GM19099 (cell line): ENCODE measurements around the gene CD300LF.

ENCODE experiments used
- POLR2A ChIP-seq: IDR thresholded peaks from 3 replicates; pipeline ENCODE4 v1.6.1; 2011; ENCODE audit warnings: low read depth; ENCODE audit not compliant: insufficient read length; ENCODE audit errors: extremely low read depth

The CD300LF gene

GRCh38 chr17:74712756-74713155, at the start of gene CD300LF:
Gene CD300LF (minus strand): TSS chr17:74712923. CDS start chr17:74712866, 57 bp downstream.
- TF ChIP-seq POLR2A, result no peak

DNA sequence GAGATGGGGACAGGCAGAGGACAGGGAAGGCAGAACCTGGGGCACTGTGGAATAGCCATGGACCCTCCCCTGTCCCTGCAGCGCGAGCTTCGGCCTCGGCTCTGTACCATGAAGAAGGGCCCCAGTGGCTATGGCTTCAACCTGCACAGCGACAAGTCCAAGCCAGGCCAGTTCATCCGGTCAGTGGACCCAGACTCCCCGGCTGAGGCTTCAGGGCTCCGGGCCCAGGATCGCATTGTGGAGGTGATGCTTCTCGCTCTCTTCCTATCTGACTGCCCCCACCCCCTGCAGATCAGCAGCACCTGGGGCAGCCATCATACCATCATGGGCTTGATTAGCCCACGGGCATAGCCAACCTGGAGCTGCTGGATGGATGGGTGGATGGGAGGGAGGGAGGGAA, 49.2 kb upstream of the CD300LF start:
- TF ChIP-seq POLR2A, result no peak

DNA sequence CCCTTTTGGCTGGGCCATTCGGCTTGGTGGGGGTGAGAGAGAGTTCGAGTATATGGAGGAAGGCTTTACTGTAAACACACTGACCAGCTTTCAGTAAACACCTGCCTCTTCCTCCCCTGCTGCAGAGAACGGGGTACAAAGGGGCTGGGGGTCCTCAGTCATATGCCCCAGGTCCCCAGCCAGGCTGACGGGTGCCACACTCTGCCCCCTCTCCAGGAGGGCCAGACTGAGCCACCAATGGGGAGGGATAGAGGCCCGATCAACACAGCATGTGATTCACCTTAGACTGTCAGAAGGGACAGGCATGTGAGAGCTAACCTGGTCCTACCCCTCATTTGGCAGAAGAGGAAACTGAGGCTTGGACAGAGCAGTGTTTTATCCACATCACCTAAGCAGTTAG, 48.7 kb upstream of the CD300LF start:
- TF ChIP-seq POLR2A, result no peak

GRCh38 chr17:74760404-74761105, 47.8 kb upstream of the CD300LF start:
- TF ChIP-seq POLR2A, result no peak

GRCh38 chr17:74759941-74760340, 47.2 kb upstream of the CD300LF start:
- no peak for TF ChIP-seq POLR2A

DNA sequence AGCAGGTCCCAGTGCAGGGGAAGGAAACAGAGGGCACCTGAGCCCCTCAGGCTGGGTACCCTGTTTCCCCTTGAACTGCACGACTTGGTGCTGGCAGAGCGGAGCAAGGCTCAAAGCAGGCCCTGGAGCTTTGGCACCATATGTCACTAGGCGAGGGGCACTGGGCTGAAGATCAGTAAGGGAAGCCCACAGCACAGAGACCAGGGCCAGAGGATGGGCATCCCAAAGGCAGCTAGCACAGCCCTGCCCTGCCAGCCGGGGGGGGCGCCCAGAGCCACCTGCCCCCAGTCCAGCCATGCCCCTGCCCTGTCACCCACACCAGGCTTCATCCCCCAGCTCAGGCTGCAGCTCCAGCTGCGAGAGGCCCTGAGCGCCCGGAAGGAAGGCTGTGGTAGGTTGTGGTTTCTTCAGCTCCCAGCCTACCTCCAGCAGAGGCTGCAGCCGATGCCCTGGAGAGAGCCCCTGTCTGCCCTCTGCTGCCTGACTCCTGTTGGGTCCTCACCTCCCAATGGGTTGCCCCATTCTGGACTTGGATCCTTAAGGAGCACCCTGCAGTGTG, 46.6 kb upstream of the CD300LF start:
- TF ChIP-seq POLR2A, result no peak

DNA sequence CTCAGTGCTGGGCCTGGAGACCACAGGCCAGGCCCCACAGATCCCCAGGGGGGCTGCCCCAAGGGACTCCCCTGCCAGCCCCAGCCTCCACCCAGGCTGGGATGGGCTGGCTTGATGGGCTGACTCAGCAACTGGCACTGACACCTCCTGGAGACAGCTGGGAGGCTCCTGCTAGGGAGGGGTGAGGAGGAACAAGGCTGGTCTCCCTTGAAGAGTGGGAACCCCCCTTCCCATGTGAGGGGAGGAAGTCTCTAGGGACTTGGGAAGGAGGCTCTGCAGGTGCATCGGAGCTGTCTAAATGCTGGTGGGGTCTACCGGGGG, 46.1 kb upstream of the CD300LF start:
- no peak for TF ChIP-seq POLR2A

DNA sequence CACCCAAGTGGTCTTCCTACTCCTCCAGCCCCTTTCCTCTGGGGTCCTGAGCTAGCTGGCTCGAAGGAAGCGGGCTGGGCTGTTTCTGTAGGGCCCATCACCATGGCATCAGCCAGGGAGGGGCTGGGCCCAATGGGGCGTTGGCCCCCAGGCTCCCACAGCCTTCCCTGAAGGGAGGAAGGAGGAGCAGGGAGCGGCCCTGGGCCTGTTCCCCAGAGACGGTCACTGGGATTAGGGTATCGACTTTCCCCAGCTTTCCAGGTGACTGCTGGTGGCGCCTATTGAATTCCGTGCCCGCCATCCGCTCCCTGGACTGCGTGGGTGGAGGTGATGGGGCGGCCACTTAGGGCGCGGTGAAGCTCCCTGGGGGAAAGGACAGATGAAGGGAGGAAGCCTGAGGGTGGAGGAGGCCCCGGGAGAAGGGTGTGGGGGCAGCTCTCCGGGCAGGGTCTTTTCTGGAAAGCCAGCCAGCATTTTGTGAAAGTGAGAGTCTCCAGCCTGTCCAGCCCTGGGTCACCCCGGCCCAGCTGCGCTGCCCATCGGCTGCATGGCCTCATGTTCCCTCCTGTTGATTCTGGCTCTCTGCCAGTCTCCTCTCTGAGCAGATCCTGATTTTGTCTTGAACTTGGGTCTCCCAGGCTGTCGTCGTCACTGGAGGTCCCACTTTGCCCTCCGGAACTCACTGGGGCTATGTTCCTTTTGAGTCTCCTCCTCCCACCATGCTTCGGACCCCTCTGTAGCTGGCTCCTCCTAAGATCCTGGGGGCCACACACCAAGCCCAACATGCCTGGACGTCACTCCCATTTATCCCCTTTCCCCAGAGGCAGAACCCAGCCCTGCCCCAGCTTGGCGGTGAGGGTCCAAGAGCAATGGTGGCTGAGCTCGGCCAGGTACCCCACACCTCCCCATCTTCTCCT, 45.5 kb upstream of the CD300LF start:
- TF ChIP-seq POLR2A, result no peak

DNA sequence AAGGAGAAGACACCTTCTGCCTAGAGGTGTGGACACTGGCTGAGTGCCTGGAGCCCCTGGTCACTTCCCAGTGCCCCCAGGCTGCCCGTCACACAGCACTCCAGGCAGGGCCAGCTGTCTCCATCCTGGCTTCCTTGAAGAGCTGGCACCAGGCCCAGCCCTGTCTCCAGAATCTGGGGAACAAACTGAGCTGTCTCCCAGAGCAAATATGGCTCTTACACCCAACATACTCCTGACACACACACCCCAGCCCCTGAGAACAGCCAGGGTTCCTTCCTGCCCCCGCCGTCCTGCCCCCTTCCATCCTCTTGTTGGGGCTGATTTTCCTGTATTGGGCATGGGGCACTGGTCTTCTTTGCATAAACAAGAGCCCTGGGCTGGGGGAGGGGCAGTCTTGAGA, 44.8 kb upstream of the CD300LF start:
- TF ChIP-seq POLR2A, result no peak

DNA sequence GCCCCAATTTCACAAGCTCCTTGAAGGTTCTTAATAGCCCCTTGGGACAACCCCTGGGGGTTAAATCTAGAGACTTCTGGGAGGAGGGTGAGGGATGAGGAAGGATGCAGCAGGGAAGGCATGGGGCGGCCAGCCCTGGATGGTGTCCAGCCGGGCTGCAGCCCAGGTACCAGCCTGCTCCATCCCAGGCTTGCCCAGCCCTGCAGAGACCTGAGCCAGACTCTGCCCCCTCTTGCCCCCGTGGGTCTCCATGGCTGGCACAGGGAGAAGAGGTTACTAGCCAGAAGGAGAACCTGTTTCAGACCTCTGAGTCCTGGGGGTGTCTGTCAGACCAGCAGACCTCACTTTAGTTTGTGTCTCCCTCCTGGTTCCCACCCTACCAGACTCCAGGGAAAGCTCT, 44.2 kb upstream of the CD300LF start:
- TF ChIP-seq POLR2A, result no peak

- no peak for TF ChIP-seq POLR2A
Observed at GRCh38 chr17:74755533-74755932, 42.8 kb upstream of the CD300LF start.

GRCh38 chr17:74754832-74755231, 42.1 kb upstream of the CD300LF start:
- TF ChIP-seq POLR2A, result no peak

- no peak for TF ChIP-seq POLR2A
Observed at GRCh38 chr17:74752822-74753401, 40.2 kb upstream of the CD300LF start.

GRCh38 chr17:74752415-74752814, 39.7 kb upstream of the CD300LF start:
- no peak for TF ChIP-seq POLR2A

- TF ChIP-seq POLR2A, result no peak
Observed at GRCh38 chr17:74750327-74751069, 37.8 kb upstream of the CD300LF start.
